K562 (cell line): Measurements from ENCODE around the gene TTC28. TPM values are rescaled to one million over a fixed set of nuclear protein-coding genes. Genes with fewer than 3 reads are reported as not detected.

Source experiments
- ATF6 ChIP-seq: sonication (generic); formaldehyde crosslinking; IDR thresholded peaks from 2 replicates; pipeline ENCODE4 v1.4.0; 2020; ENCODE audit warnings: mild to moderate bottlenecking, missing genetic modification reagents
- CHCHD3 ChIP-seq: fragments of 250-450 bp; sonication (Bioruptor Pico); IDR thresholded peaks from 2 replicates; pipeline ENCODE4 v2.1.2; 2022; ENCODE audit warnings: mild to moderate bottlenecking
- CREB5 ChIP-seq: fragments of 250-450 bp; sonication (Bioruptor Pico); IDR thresholded peaks from 2 replicates; pipeline ENCODE4 v1.5.0; 2020; ENCODE audit warnings: mild to moderate bottlenecking
- GTF2F1 ChIP-seq: IDR thresholded peaks from 2 replicates; pipeline ENCODE4 v1.6.1; 2011; ENCODE audit warnings: low read depth, low read length, improper control_type of control experiment
- GTF3C2 ChIP-seq: IDR thresholded peaks from 3 replicates; pipeline ENCODE4 v1.6.1; 2011; ENCODE audit warnings: borderline replicate concordance, mild to moderate bottlenecking, moderate library complexity; ENCODE audit not compliant: insufficient read length; ENCODE audit errors: extremely low read depth
- HCFC1 ChIP-seq: IDR thresholded peaks from 2 replicates; pipeline ENCODE4 v1.6.1; 2012; ENCODE audit warnings: low read depth, low read length, improper control_type of control experiment
- HDAC3 ChIP-seq: fragments of 450-650 bp; IDR thresholded peaks from 2 replicates; pipeline ENCODE4 v1.6.1; 2018; ENCODE audit warnings: borderline replicate concordance, mild to moderate bottlenecking, moderate library complexity; ENCODE audit not compliant: partially characterized antibody
- HLTF ChIP-seq: fragments of 450-650 bp; IDR thresholded peaks from 2 replicates; pipeline ENCODE4 v1.6.1; 2016
- KAT7 ChIP-seq: sonication (generic); formaldehyde crosslinking; IDR thresholded peaks from 2 replicates; pipeline ENCODE4 v1.8.0; 2022; ENCODE audit warnings: missing genetic modification reagents, mild to moderate bottlenecking, borderline replicate concordance
- KLF16 ChIP-seq: IDR thresholded peaks from 2 replicates; pipeline ENCODE4 v1.6.1; 2016; ENCODE audit warnings: antibody characterized with exemption
- MAFK ChIP-seq: IDR thresholded peaks from 2 replicates; pipeline ENCODE4 v1.6.1; 2011; ENCODE audit warnings: low read length, improper control_type of control experiment
- MED1 ChIP-seq: sonication (generic); formaldehyde crosslinking; IDR thresholded peaks from 2 replicates; pipeline ENCODE4 v1.8.1; 2023; ENCODE audit warnings: missing genetic modification reagents, borderline replicate concordance
- NR3C1 ChIP-seq: sonication (generic); formaldehyde crosslinking; IDR thresholded peaks from 2 replicates; pipeline ENCODE4 v1.8.1; 2022; ENCODE audit warnings: missing genetic modification reagents
- NR4A1 ChIP-seq, 2 experiments: fragments of 250-450 bp in 1 of 2; fragments of 450-650 bp in 1 of 2; sonication (Bioruptor Pico) in 1 of 2; IDR thresholded peaks; 2 replicates each; pipeline versions ENCODE4 v1.4.0 to v1.6.1; 2016 to 2020; ENCODE audit warnings: mild to moderate bottlenecking in 2 of 2, missing compliant biosample characterization in 1 of 2, missing genetic modification characterization in 1 of 2, moderate library complexity in 1 of 2
- PML ChIP-seq: IDR thresholded peaks from 2 replicates; pipeline ENCODE4 v1.6.1; 2012; ENCODE audit warnings: low read length, inconsistent platforms
- SMC3 ChIP-seq: conservative IDR thresholded peaks from 2 replicates; pipeline ENCODE4 v1.6.1; 2011; ENCODE audit warnings: low read depth, low read length, improper control_type of control experiment; ENCODE audit not compliant: insufficient read depth
- SOX6 ChIP-seq: fragments of 450-650 bp; IDR thresholded peaks from 2 replicates; pipeline ENCODE4 v1.6.1; 2014; ENCODE audit warnings: mild to moderate bottlenecking
- SP1 ChIP-seq: sonication (generic); formaldehyde crosslinking; IDR thresholded peaks from 2 replicates; pipeline ENCODE4 v1.8.1; 2022; ENCODE audit warnings: mild to moderate bottlenecking, missing genetic modification reagents
- TFAP4 ChIP-seq: sonication (generic); formaldehyde crosslinking; IDR thresholded peaks from 2 replicates; pipeline ENCODE4 v1.8.0; 2022; ENCODE audit warnings: missing genetic modification reagents, mild to moderate bottlenecking, moderate library complexity, borderline replicate concordance
- ZNF445 ChIP-seq: fragments of 250-450 bp; sonication (Bioruptor Pico); IDR thresholded peaks from 2 replicates; pipeline ENCODE4 v1.4.0; 2020; ENCODE audit warnings: low read depth, mild to moderate bottlenecking, moderate library complexity
- ZNF778 ChIP-seq: fragments of 450-650 bp; formaldehyde crosslinking; IDR thresholded peaks from 2 replicates; pipeline ENCODE4 v1.4.0; 2020; ENCODE audit warnings: mild to moderate bottlenecking, moderate library complexity
- ZNF780A ChIP-seq: fragments of 250-450 bp; sonication (Bioruptor Pico); IDR thresholded peaks from 2 replicates; pipeline ENCODE4 v1.5.0; 2021; ENCODE audit warnings: mild to moderate bottlenecking
- ZSCAN32 ChIP-seq: fragments of 450-650 bp; formaldehyde crosslinking; IDR thresholded peaks from 2 replicates; pipeline ENCODE4 v1.4.0; 2020; ENCODE audit warnings: mild to moderate bottlenecking, moderate library complexity
- polyA plus RNA-seq, 8 experiments: library from polyadenylated mRNA; depleted of rRNA in 4 of 8; stranded (reverse) in 5 of 8; unstranded in 3 of 8; fragments of >200 nt; fragmentation: Nextera tagmentation in 2 of 8; fragmentation: Illumina TruSeq in 1 of 8; extraction: Ambion mirVana in 2 of 8; extraction: Trizol in 1 of 8; gene quantifications; 2 replicates each; pipeline versions ENCODE4 v1.2.1 to v1.2.3, GENCODE V29; 2011 to 2014; ENCODE audit warnings: inconsistent platforms in 1 of 8, missing spikeins in 1 of 8
- total RNA-seq, 7 experiments: library from RNA; depleted of rRNA in 6 of 7; stranded (reverse); fragments of >200 nt in 6 of 7; fragmentation: Illumina TruSeq in 2 of 7; extraction: Trizol in 2 of 7; gene quantifications; 2 replicates each; pipeline versions ENCODE4 v1.2.1 to v1.2.3, GENCODE V29; 2011 to 2021; ENCODE audit warnings: low replicate concordance in 1 of 7

TTC28 gene
- total and polyA plus RNA-seq, 9 of the 15 experiments (the other 6 are each of a cell fraction or from before 2014, with no cell fraction given) = 0.22 to 10.7 (median 3.1) TPM

- TF ChIP-seq NR3C1 (no peak), GTF2F1 (no peak), KAT7 (CRISPR knock-in tag) (no peak), KLF16 (no peak), PML (no peak), ZSCAN32 (CRISPR knock-in tag) (no peak), GTF3C2 (no peak), ZNF780A (CRISPR knock-in tag) (no peak), MED1 (CRISPR knock-in tag) (no peak), NR4A1 (CRISPR knock-in tag; IDR thresholded peaks at IDR 0.05) (no peak), NR4A1 (tag; IDR thresholded peaks at IDR 0.05) (peak; percentile 94), TFAP4 (CRISPR knock-in tag) (no peak), HDAC3 (no peak), ZNF778 (no peak), SOX6 (peak; percentile 67; the same call in 1 of the 2 replicates), CREB5 (CRISPR knock-in tag) (no peak), MAFK (no peak), CHCHD3 (CRISPR knock-in tag) (no peak), ZNF445 (CRISPR knock-in tag) (no peak), HCFC1 (no peak), HLTF (no peak), SP1 (CRISPR knock-in tag) (no peak), ATF6 (CRISPR knock-in tag) (no peak), SMC3 (no peak)
These were observed 135.2 kb downstream of the TTC28 start (continued) for GRCh38 chr22:28544431-28544868.
